ENCODE results near the gene LAMB2.

DNA sequence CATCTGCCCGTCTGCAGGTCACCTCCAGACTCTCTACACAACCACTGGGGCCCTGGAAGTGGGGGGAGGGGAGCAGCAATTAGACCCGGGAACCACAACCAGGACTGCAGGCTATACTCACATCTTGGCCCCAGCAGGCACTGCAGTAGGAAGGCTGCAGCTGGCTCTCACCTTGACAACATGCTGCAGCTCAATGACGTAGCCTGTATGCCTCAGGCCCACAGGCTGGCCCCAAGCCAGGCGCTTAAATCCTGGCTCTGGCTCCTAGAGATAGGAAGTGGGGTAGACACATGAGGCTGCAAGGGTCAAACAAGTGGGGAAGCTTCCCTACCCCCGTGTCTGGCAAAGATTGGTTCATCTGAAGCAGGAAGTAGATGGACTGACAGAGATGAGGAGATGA is 34.4 kb downstream of the LAMB2 start:
- TF ChIP-seq POLR2A (IDR thresholded peaks at IDR 0.05): no peak
- TF ChIP-seq, protein P1, sequence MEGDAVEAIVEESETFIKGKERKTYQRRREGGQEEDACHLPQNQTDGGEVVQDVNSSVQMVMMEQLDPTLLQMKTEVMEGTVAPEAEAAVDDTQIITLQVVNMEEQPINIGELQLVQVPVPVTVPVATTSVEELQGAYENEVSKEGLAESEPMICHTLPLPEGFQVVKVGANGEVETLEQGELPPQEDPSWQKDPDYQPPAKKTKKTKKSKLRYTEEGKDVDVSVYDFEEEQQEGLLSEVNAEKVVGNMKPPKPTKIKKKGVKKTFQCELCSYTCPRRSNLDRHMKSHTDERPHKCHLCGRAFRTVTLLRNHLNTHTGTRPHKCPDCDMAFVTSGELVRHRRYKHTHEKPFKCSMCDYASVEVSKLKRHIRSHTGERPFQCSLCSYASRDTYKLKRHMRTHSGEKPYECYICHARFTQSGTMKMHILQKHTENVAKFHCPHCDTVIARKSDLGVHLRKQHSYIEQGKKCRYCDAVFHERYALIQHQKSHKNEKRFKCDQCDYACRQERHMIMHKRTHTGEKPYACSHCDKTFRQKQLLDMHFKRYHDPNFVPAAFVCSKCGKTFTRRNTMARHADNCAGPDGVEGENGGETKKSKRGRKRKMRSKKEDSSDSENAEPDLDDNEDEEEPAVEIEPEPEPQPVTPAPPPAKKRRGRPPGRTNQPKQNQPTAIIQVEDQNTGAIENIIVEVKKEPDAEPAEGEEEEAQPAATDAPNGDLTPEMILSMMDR (IDR thresholded peaks at IDR 0.05 in 8 of 11, conservative IDR thresholded peaks at IDR 0.05 in 3 of 11): no peak
